SHP77 treated with DMSO at 0.1 percent for 48 hours (cell line): Measurements from ENCODE around the gene MCMBP.
"Not testable (repeated sequence)": the region's sequence is repeated elsewhere in the genome, so short reads cannot be mapped to it uniquely, and the experiment has no call there.

ENCODE experiments used
- DNase-seq: peaks from one replicate; lab custom pipeline; 2025; lab: John Stamatoyannopoulos, UW

Gene MCMBP

DNA sequence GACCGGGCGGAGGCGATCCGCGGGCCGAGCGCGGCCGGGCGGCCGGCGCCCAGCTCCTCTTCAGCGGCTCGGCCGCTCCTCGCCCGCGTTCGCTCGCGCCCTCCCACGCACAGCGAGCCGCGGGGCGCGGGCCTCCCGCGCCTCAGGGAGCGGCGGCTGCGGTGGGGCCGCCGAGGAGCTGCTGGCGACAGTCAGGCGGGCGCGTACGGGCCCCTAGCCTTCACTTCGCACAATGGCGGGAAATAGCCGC lies at the start of gene MCMBP:
Gene MCMBP, minus strand, starts transcription at position 234 of the 250 bp plus-strand sequence. CDS start 259 bp downstream, outside the sequence.
- DNase-seq = no peak

DNA sequence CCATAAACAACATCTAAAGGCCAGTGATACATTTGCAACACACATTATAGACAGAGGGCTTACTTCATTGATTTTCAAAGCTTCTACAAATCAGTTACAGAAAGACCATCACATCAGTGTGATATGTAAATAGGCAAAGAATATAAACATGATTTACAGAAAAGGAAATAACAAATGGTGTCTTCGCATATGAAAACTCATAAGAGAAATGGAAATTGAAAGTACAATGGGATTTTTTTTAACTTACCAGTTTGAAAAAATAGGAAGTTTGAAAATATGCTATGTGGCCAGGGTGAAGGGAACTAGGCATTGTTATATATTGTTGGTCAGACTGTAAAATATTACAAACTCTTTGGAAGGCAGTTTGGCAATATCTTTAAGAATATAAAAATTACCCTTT lies 47.2 kb upstream of the MCMBP start:
- no peak for DNase-seq

GRCh38 chr10:119919271-119919670 lies 46.6 kb upstream of the MCMBP start:
- no peak for DNase-seq

DNA sequence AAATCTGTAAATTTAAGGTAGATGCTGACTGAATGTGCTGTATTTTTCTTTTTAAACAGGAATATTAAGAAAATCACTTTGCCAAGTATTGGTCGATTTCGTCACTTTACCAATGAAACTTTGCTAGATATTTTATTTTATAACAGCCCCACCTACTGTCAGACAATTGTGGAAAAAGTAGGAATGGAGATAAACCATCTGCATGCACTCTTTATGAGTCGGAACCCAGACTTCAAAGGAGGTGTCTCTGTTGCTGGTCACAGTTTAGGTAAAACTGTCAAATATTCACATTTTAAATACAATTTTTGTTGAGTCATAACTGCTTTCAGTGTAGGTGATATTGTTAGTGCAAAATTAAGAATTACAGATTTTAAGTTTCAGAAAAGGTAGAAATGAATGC lies 45.1 kb upstream of the MCMBP start:
- DNase-seq = no peak

DNA sequence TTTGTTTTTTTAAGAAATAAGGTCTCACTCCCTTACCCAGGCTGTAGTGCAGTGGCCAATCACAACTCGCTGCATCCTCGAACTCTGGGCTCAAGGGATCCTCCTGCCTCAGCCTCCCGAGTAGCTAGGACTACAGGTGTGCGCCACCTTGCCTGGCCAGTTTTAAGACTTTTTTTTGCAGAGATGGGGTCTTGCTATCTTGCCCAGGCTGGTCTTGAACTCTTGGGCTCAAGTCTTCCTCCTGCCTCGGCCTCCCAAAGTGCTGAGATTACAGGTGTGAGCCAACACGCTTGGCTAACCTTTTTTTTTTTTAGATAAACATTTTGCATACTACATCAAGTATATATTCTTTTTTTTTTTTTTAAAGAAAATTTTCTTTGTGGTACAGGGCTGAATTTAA lies 38.0 kb upstream of the MCMBP start:
- no peak for DNase-seq

DNA sequence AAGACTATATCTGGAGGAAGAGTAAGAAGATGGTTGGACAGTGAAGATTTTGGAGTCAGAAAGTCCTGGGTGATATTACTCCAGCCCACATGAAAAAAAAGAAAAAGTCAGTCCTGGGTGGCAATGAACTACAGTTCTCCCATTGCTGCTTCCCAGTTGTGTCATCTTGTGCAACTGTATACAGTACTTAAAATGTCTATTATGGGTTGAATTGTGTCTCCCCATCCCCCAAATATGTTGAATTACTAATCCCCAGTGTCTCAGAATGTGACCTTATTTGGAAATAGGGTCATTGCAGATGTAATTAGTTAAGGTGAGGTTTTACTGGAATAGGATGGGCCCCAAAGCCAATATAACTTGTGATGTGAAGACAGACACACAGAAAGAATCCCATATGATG lies 35.5 kb upstream of the MCMBP start:
- no peak for DNase-seq

- not testable (repeated sequence) for DNase-seq
These were observed 35.1 kb upstream of the MCMBP start for GRCh38 chr10:119907695-119908094.

DNA sequence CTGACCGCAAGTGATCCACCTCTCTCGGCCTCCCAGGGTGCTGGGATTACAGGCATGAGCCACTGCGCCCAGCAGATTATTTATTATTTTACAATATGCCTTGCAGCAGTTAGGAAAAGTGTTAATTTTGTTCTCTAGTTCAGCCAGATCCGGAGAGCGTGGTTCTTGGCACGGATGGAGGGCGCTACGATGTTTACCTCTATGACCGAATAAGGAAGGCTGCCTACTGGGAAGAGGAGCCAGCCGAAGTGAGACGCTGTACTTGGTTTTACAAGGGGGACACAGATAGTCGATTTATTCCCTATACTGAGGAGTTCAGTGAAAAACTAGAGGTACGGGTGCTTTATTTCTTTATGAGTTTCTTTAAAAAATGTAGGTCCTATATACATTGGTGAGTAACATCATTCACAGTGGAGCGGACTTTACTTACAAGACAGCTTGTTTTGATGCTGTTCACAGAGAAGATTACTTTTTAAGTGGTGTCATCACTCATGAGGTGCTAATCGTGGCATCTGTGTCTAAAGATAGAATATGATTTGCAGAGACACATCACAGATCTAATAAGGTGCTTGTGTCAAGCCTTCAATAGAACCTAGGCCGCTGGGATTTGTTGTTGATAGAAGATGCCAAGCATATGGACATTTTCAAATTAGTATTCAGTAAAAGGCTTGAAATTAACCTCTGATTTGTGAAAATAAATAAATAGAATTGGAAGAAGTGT lies 31.5 kb upstream of the MCMBP start:
- DNase-seq = no peak

GRCh38 chr10:119898577-119898976 lies 25.9 kb upstream of the MCMBP start:
- no peak for DNase-seq

DNA sequence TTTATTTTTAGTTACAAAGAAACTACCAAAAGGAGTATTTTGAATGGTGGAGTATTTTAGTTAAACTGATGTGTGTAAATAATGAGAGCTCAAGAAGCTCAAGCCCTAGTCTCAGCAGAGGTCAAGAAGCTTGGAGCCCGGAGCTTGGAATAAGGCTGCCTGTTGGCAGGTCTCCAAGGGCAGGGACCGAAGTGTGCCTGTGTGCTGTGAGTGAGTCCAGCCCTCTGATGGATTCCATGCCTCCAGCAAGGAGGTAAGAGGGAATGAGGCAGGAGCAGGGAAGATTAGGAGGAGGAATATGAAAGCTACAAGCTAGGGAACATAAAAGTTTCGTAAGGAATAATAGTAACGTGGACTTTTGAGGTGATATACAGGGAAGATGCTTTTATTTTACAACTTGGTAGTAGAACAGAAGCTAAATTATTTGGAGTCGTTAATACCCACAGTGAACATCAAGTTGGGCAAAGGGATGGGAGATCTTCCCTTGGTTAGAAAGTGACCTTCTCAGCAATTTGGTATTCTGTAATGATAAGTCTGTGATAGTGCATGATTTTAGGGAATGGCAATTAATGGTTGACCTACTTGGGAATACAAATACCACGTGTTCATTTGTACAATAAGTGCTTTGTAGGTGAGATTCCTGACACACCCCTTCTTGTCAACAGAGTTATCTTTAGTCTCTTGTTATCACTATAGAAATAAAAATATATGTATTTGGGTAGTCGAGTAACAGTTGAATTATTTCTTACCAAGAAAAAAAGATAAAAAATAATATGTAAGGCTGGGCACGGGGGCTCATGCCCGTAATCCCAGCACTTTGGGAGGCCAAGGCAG lies 24.5 kb upstream of the MCMBP start:
- DNase-seq = no peak

DNA sequence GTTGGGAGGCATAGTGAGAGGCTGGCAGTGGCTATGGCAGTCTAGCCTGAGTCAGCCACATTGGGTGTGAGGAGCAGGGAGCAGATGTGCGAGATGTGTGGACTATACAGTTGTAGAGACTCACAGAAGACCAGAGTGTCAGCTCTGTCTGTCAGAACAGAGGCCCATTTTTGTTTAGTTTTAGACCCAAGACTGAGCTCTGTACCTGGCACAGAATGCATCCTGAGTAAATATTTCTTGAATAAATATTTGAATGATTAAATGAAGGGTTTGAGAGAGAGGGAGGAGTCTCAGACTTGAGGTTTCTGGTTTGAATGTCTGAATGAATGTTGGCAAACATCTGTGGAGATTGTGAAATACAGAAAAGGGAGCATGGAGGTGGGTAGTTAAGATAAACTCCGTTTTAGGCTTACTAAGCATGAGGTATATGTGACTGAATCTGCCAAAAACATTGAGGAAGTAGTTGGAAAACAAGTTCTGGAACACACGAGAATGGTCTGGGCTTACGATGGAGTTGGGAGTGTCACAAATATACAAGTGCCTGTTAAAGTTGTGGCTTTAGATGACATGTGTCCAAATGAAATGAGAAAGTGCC lies 23.5 kb upstream of the MCMBP start:
- no peak for DNase-seq

GRCh38 chr10:119893845-119894427 lies 21.3 kb upstream of the MCMBP start:
- DNase-seq = no peak

- DNase-seq = no peak
These were observed 20.4 kb upstream of the MCMBP start for GRCh38 chr10:119893074-119893473.

- peak; percentile 92 for DNase-seq
These were observed 19.8 kb upstream of the MCMBP start, which contains the start of gene SEC23IP for GRCh38 chr10:119892188-119893065. TSS of gene SEC23IP (plus strand) at chr10:119892730. CDS start at chr10:119892783, 53 bp downstream.

- DNase-seq = not testable (repeated sequence)
These were observed 19.2 kb upstream of the MCMBP start for GRCh38 chr10:119891849-119892187.

DNA sequence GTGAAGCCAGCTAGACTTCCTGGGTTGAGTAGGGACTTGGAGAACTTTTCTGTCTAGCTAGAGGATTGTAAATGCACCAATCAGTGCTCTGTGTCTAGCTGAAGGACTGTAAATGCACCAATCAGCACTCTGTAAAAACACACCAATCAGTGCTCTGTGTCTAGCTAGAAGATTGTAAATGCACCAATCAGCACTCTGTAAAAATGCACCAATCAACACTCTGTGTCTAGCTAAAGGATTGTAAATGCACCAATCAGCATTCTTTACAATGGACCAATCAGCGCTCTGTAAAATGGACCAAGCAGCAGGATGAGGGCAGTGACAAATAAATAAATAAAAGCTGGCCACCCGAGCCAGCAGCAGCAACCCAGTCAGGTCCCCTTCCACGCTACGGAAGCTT lies 17.7 kb upstream of the MCMBP start:
- not testable (repeated sequence) for DNase-seq

DNA sequence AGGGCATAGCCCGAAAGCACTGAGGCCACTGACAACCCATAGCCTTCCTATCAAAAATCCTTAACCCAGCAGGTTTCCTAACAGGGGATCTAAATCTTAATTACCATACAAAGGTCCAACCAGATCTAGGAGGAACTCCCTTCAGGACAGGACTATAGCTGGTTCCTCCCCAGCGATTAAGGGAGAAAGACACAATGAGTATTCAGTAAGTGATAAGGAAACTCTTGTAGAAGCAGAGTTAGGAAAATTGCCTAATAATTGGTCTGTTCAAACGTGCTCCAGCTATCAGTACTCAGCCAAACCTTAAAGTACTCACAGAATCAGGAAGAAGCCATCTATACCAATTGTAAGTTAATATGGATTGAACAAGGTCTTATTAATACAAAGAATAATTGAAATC lies 16.6 kb upstream of the MCMBP start:
- not testable (repeated sequence) for DNase-seq

DNA sequence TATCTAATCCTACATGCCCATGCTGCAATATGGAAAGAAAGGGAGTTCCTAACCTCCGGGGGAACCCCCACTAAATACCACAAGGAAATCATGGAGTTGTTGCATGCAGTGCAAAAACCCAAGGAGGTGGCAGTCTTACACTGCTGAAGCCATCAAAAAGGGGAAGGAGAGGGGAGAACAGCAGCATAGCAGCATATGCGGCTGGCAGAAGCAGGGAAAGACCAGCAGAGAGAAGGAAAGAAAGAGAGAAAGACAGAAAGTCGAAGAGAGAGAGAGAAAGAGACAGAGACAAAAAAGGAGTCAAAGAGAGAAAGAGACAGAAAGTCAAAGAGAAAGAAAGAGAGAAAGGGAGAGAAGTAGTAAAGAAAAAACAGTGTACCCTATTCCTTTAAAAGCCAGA lies 16.1 kb upstream of the MCMBP start:
- DNase-seq = not testable (repeated sequence)

- not testable (repeated sequence) for DNase-seq
These were observed 13.4 kb upstream of the MCMBP start for GRCh38 chr10:119886070-119886469.

- DNase-seq = not testable (repeated sequence)
These were observed 11.4 kb upstream of the MCMBP start for GRCh38 chr10:119883901-119884611.

GRCh38 chr10:119878524-119878923 lies 5.9 kb upstream of the MCMBP start:
- no peak for DNase-seq
